Measurements from ENCODE around the gene PKP2. TPM values are rescaled to one million over a fixed set of nuclear protein-coding genes. Genes with fewer than 3 reads are reported as not detected.

Gene PKP2
- total and polyA plus RNA-seq, 2 experiments from 2014 or later = 363 to 376 TPM

- H3K9me3 ChIP-seq (ENCODE audit: low read depth) = no peaks in the 10 kb centered on the region
- no peak for TF ChIP-seq CTCF (IDR thresholded peaks at IDR 0.05; ENCODE audit: low read depth, low read length)
- peaks cover 16% of the 10 kb centered on the region for H3K4me1 ChIP-seq (ENCODE audit: low read depth)
- H3K36me3 ChIP-seq = peaks cover 69% of the 10 kb centered on the region
- H3K4me3 ChIP-seq = no peak overlapping the region
- DNase-seq (ENCODE audit: low read depth in 1 of 2, low spot score in 1 of 2) = no peak
- H3K27ac ChIP-seq = peak overlapping the region; percentile 82
- H3K27me3 ChIP-seq = no peaks in the 10 kb centered on the region
Observed at GRCh38 chr12:32811686-32812392, 84.7 kb downstream of the PKP2 start.

GRCh38 chr12:32809846-32810245, 86.7 kb downstream of the PKP2 start:
- no peaks in the 10 kb centered on the region for H3K9me3 ChIP-seq (ENCODE audit: low read depth)

GRCh38 chr12:32809196-32809595, 87.4 kb downstream of the PKP2 start:
- peak overlapping the region; percentile 77 for H3K27ac ChIP-seq
- no peaks in the 10 kb centered on the region for H3K9me3 ChIP-seq (ENCODE audit: low read depth)
- H3K4me3 ChIP-seq = no peak overlapping the region
- H3K27me3 ChIP-seq = no peaks in the 10 kb centered on the region
- H3K36me3 ChIP-seq = peaks cover 64% of the 10 kb centered on the region
- no peak for DNase-seq (ENCODE audit: low read depth in 1 of 2, low spot score in 1 of 2)
- H3K4me1 ChIP-seq (ENCODE audit: low read depth) = peaks cover 16% of the 10 kb centered on the region
- no peak for TF ChIP-seq CTCF (IDR thresholded peaks at IDR 0.05; ENCODE audit: low read depth, low read length)

More at GRCh38 chr12:32809846-32810245, 86.7 kb downstream of the PKP2 start:
- no peak overlapping the region for H3K4me3 ChIP-seq
- peak overlapping the region; percentile 77 for H3K27ac ChIP-seq
- DNase-seq (ENCODE audit: low read depth in 1 of 2, low spot score in 1 of 2) = no peak
- TF ChIP-seq CTCF (IDR thresholded peaks at IDR 0.05; ENCODE audit: low read depth, low read length) = no peak
- peaks cover 16% of the 10 kb centered on the region for H3K4me1 ChIP-seq (ENCODE audit: low read depth)
- H3K27me3 ChIP-seq = no peaks in the 10 kb centered on the region
- peaks cover 66% of the 10 kb centered on the region for H3K36me3 ChIP-seq

- Histone ChIP-seq H3K4me3 (no peak overlapping the region), H3K4me1 (ENCODE audit: low read depth) (peaks cover 4% of the 10 kb centered on the region), H3K27me3 (no peaks in the 10 kb centered on the region), H3K27ac (peak overlapping the region; percentile 59), H3K36me3 (peaks cover 75% of the 10 kb centered on the region), H3K9me3 (ENCODE audit: low read depth) (no peaks in the 10 kb centered on the region)
- no peak for TF ChIP-seq CTCF (IDR thresholded peaks at IDR 0.05; ENCODE audit: low read depth, low read length)
- DNase-seq (ENCODE audit: low read depth in 1 of 2, low spot score in 1 of 2) = no peak
Observed at GRCh38 chr12:32804301-32804700, 92.3 kb downstream of the PKP2 start.

GRCh38 chr12:32801269-32801980, 95.2 kb downstream of the PKP2 start:
- peak overlapping the region; percentile 56 for H3K27ac ChIP-seq
- H3K4me1 ChIP-seq (ENCODE audit: low read depth) = no peaks in the 10 kb centered on the region
- DNase-seq (ENCODE audit: low read depth in 1 of 2, low spot score in 1 of 2) = no peak
- H3K36me3 ChIP-seq = peaks cover 60% of the 10 kb centered on the region
- no peak for TF ChIP-seq CTCF (IDR thresholded peaks at IDR 0.05; ENCODE audit: low read depth, low read length)
- no peaks in the 10 kb centered on the region for H3K9me3 ChIP-seq (ENCODE audit: low read depth)
- no peaks in the 10 kb centered on the region for H3K27me3 ChIP-seq
- no peak overlapping the region for H3K4me3 ChIP-seq

Measured in cardiac muscle cell (in vitro differentiated cells and primary cell).